Right lobe of liver (tissue), 6 donors: ENCODE data around the gene RERE. TPM values are rescaled to one million over a fixed set of nuclear protein-coding genes. Genes with fewer than 3 reads are reported as not detected.

Experiments
- ATAC-seq, 4 donors: fragments of 200-7000 bp; cut with Tn5 transposase; one replicate each; pipeline ENCODE4 v1.9.1; 2020; ENCODE audit warnings: mild to moderate bottlenecking in 4 of 4, moderate library complexity in 4 of 4
- DNase-seq, 3 donors: peaks; one replicate each; pipeline ENCODE4 v3.0.0-alpha.2; 2020
- H3K27ac ChIP-seq, 3 donors: fragments of 200-600 bp; one replicate each; pipeline ENCODE4 v1.8.0; 2022
- H3K27me3 ChIP-seq, 2 donors: fragments of 200-600 bp; one replicate each; pipeline ENCODE4 v1.8.0; 2022
- H3K36me3 ChIP-seq, 4 donors: fragments of 200-600 bp; sonication (generic) in 1 of 4; one replicate each; pipeline versions ENCODE4 v1.5.1 to v1.8.0; 2017 to 2022; ENCODE audit warnings: control low read depth in 1 of 4
- H3K4me1 ChIP-seq, 4 donors: fragments of 200-600 bp; sonication (generic) in 1 of 4; one replicate each; pipeline versions ENCODE4 v1.5.1 to v1.8.0; 2017 to 2022; ENCODE audit warnings: control low read depth in 1 of 4
- H3K4me3 ChIP-seq, 3 donors: fragments of 200-600 bp; one replicate each; pipeline ENCODE4 v1.8.0; 2022
- H3K9me3 ChIP-seq, 4 donors: fragments of 200-600 bp; sonication (generic) in 1 of 4; one replicate each; pipeline versions ENCODE4 v1.5.1 to v1.8.0; 2017 to 2022; ENCODE audit warnings: control low read depth in 1 of 4
- CTCF ChIP-seq, 4 donors: fragments of 200-600 bp in 3 of 4; fragments of 450-650 bp in 1 of 4; IDR thresholded peaks; one replicate each; pipeline versions ENCODE4 v1.5.1 to v1.8.0; 2016 to 2022; ENCODE audit warnings: antibody characterized with exemption in 4 of 4, mild to moderate bottlenecking in 2 of 4
- POLR2A ChIP-seq: fragments of 450-650 bp; IDR thresholded peaks from one replicate; pipeline ENCODE4 v1.6.1; 2017; ENCODE audit warnings: antibody characterized with exemption, mild to moderate bottlenecking
- WGBS: methylation state at CpG from one replicate; pipeline ENCODE4 v1.1.6; 2018; ENCODE audit warnings: low coverage, low lambda C conversion rate; ENCODE audit not compliant: insufficient coverage; ENCODE audit errors: missing lambda C conversion rate; 5-methylcytosine and 5-hydroxymethylcytosine counted together
- intact Hi-C, 2 donors: fragments of 100-400 bp; cut with DNase I; formaldehyde crosslinking; loops; one replicate each; pipeline versions ENCODE4 v1.11.2 to v1.14.1; 2022
- total RNA-seq, 6 experiments: library from RNA; depleted of rRNA in 2 of 6; stranded (reverse); fragments of >200 nt in 2 of 6; fragmentation: NEBNext Ultra II Directional in 3 of 6; extraction: Animal tissue kit (Norgen Biotek cat#: 25700) in 3 of 6; gene quantifications; one replicate each; pipeline versions ENCODE4 v1.1.0 to v1.2.4, GENCODE V29; 2016 to 2023
- donor health status: DM: no; HTN: yes; CAD: no.
- donor health status: DM: no; HTN: no; CAD: no.
- donor health status: DM: no; HTN: no; CAD: no.
- donor health status: DM: no; HTN: yes; CAD: no.
- donor health status: DM: no; HTN: yes; CAD: no.

Gene RERE
- total RNA-seq, 6 experiments from 2014 or later, result 17.5 to 38.4 (median 25.0) TPM

- intact Hi-C loops, result no loop called here
- Histone ChIP-seq H3K36me3 (peaks cover 50 to 96% (median 74%) of the 10 kb centered on the region in 4 donors), H3K4me3 (no peak overlapping the region), H3K27me3 (no peaks in the 10 kb centered on the region), H3K27ac (no peak overlapping the region), H3K4me1 (peaks cover 0 to 18% (median 3%) of the 10 kb centered on the region in 4 donors), H3K9me3 (no peaks in the 10 kb centered on the region)
- 90% methylated on average over 2 of the region's 13 CpGs for WGBS
- DNase-seq (no peak), ATAC-seq (no peak)
- no peak for TF ChIP-seq CTCF (IDR thresholded peaks at IDR 0.05)
- TF ChIP-seq POLR2A, result no peak
Measured at GRCh38 chr1:8863794-8864233, 46.4 kb upstream of the RERE start.

- WGBS, result 98% methylated on average over 5 of the region's 7 CpGs
- Histone ChIP-seq H3K27ac (no peak overlapping the region), H3K27me3 (no peaks in the 10 kb centered on the region), H3K4me3 (no peak overlapping the region), H3K9me3 (no peaks in the 10 kb centered on the region), H3K36me3 (peaks cover 53 to 95% (median 69%) of the 10 kb centered on the region in 4 donors), H3K4me1 (peaks cover 0 to 18% (median 2%) of the 10 kb centered on the region in 4 donors)
- no peak for DNase-seq
- intact Hi-C loops, result no loop called here
- TF ChIP-seq CTCF (IDR thresholded peaks at IDR 0.05) (no peak), POLR2A (no peak)
- ATAC-seq, result no peak
Measured at GRCh38 chr1:8863138-8863537, 45.7 kb upstream of the RERE start.

- intact Hi-C loops, result no loop called here
- no peak overlapping the region for H3K27ac ChIP-seq
- H3K27me3 ChIP-seq, result no peaks in the 10 kb centered on the region
- peak; percentile 26 to 46 (median 33) for TF ChIP-seq CTCF (IDR thresholded peaks at IDR 0.05)
- TF ChIP-seq POLR2A, result no peak
- ATAC-seq, result peak; percentile 10 to 43 (median 20)
- no peaks in the 10 kb centered on the region for H3K9me3 ChIP-seq
- DNase-seq, result no peak
- peaks cover 0 to 21% (median 1%) of the 10 kb centered on the region in 4 donors for H3K4me1 ChIP-seq
- WGBS, result no CpG with 5 or more reads among the region's 4 CpGs
- peaks cover 46 to 93% (median 65%) of the 10 kb centered on the region in 4 donors for H3K36me3 ChIP-seq
- H3K4me3 ChIP-seq, result no peak overlapping the region
Measured at GRCh38 chr1:8862528-8862927, 45.1 kb upstream of the RERE start.

- ATAC-seq (no peak), DNase-seq (no peak)
- H3K4me1 ChIP-seq, result peaks cover 0 to 29% (median 1%) of the 10 kb centered on the region in 4 donors
Measured at GRCh38 chr1:8860738-8861516, 43.5 kb upstream of the RERE start.

More at GRCh38 chr1:8860738-8861516, 43.5 kb upstream of the RERE start:
- 93% methylated on average over 14 of the region's 21 CpGs for WGBS
- Histone ChIP-seq H3K27me3 (no peaks in the 10 kb centered on the region), H3K4me3 (no peak overlapping the region), H3K27ac (no peak overlapping the region), H3K9me3 (no peaks in the 10 kb centered on the region), H3K36me3 (peaks cover 33 to 77% (median 51%) of the 10 kb centered on the region in 4 donors)
- TF ChIP-seq POLR2A (no peak), CTCF (IDR thresholded peaks at IDR 0.05) (no peak)
- intact Hi-C loops, result no loop called here
